GM12892 (cell line): Measurements from ENCODE around the gene MGAT2.

Experiments
- POLR2A ChIP-seq: IDR thresholded peaks from 2 replicates; pipeline ENCODE4 v1.6.1; 2011; ENCODE audit warnings: low read depth, low read length, control low read depth
- POLR2AphosphoS5 ChIP-seq: IDR thresholded peaks from 2 replicates; pipeline ENCODE4 v1.6.1; 2011; ENCODE audit warnings: low read depth, low read length, control low read depth

DNA sequence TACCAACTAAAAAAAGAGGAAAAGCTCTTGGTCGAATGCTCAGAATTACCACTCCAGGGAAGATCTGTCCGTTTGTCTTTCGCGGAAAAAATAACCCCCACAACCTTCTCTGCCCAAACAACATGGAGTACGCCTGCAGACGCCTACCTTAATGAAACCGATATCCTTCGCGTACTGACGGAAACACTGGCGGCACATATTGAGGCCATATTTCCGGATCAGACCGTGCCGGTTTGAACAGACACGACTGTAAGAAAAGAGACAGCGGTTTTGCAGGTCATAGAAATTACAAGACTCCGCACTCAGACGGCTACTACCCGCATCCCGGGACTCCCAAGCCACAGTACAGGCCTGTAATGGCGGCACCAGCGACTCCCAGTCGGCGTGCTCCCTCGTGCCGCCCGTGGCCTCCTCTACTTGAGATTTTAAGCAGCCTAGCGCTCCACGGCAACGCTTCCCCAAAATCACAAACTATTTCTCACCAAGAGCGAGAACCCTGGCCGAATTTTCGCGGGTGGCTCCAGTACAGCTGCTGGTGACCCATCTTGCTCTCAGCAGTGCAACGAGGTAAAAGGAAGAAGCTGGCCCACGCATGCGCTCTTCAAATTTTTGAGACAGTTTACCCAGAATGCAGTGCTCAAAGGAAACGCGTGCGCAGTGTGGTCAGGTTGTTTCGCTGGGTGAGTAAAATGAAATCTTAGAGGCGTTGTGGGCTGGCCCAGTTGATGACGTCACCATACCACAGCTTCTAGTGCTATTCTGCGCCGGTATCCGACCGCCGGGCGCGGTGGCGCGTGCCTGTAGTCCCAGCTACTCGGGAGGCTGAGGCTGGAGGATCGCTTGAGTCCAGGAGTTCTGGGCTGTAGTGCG lies 34.6 kb upstream of the MGAT2 start, which contains the start of gene RPS29:
- TF ChIP-seq POLR2AphosphoS5 (peak; percentile 96), POLR2A (peak; percentile 97)
